Stimulated activated CD4-positive, alpha-beta T cell treated with anti-CD3 and anti-CD28 coated beads, Interleukin-4, amount 100 ng/mL, for 1 hour (primary cell): ENCODE data around the gene RIN3.

Experiments used
- DNase-seq: peaks from one replicate; pipeline ENCODE4 v3.0.0-alpha.2; 2020

RIN3 gene

DNA sequence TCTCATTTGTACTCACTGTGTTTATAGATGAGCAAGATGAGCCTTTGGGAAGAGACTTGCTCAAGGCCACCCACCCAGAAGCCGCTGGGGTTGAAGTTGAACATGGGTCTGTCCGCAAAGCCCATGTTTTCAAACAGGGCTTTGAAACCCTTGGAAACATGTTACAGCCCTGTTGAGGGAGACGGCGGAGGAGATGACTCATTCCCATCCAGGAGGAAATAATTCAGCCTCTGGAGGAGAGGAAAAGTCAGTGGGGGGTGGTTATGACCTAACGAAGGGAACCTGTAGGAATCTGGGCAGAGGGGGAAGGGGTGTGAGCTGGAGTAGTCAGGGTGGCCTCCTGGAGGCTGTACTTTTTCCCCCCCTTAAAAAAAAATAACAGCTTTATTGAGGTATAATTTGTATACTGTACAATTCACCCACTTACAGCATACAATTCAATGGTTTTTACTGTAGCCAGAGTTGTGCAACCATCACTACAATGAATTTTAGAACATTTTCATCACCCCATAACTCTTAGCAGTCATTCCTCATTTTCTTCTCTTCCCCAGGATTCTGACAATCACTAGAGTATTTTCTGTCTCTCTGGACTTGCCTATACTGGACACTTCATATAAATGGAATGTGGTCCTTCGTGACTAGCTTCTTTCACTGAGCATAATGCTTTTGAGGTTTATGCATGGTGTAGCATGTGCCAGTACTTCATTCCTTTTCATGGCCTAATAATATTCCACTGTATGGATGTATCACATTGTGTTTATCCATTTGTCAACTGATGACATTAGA lies 1.9 kb upstream of the RIN3 start:
- DNase-seq, result no peak

DNA sequence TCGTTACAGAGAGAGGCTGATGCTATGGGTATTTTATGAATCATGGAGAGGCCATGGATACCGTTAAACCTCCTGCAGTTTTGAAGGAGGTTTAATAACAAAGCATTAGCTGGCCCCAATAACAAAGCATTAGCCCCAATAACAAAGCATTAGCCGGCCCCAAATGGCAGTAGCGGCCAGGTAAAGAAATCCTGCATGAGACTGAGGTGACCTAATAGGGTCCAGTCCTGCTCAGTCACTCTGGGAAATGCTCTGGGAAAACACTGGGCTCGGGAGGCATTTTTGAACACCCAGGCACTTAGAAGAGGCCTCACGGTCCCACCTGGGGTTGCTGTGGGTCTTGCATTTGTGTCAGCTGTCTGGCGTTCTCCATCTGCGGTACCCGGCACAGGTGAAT lies 776 bp upstream of the RIN3 start:
- no peak for DNase-seq

DNA sequence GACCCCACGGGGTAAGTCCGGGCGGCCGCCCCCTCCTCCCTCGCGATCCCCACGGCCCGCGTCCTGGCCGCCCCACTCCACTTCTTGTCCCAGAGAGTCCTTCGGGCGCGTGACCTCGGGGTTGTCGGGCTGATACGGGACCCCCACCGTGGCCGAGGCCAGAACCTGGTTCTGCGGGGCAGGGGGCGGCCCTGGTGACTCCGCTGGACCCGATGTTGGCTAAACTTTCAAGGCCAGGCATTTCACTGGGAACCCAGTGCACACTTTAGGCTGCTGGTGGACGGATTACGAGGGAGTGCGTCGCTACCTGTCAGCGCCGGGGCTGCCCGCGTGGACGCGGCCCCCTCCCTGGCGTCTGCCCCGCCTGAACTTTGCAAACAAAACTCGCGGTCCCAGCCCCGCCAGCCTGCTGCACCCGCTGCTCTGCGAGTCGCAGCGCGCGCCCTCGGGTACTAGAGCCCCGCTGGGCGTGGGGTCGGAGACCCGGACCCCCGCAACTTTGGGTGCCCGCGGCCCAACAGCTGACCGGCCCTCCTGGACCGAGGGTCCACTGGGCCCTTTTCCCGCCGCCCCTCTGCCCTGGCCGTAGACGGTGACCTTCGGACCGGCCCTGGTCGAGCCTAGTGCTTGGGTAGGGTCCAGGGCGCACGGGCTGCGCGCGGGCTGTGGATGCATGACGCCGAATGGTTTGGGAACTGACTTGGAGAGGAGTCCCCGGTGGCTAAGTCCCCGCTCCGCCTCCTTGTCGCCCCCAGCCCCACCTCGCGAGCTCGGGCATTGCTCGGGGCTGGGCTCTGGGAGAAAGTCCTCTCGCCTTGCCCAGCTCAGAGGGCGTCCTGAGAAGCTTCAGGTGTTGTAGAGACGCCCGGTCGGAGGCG lies 624 bp downstream of the RIN3 start:
- peak; percentile 45 for DNase-seq

DNA sequence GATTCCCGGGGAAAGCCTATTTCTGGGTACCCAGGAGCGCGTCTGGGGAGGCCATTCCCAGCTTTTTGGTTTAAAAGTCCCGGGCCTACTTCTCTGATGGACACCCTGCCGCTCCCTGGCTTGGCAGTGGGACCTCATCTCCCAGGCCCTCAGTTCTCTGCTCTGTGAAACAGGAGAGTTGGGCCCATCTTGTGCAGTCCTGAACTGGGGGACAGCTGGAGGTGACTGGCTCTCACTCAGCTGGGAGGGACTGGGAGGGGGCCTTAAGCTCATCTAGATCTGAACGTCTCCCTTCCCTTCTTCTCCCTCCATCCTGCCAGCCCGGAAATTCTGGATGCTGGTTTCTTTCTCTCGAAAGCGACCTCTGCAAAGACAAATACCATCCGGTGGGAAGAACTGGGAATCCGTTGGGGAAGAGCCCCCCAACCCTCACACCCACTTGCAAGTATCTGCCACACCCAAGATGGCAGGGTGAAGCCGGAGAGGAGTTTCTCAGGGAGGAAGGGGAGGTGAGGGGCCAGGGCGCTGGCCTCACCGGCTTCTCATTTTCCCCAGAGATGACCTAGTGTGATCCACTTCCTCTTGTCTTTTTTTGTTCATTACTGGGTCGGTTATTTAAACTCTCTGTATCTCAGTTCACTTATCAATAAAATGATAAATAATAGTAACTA lies 1.4 kb downstream of the RIN3 start:
- DNase-seq, result no peak

DNA sequence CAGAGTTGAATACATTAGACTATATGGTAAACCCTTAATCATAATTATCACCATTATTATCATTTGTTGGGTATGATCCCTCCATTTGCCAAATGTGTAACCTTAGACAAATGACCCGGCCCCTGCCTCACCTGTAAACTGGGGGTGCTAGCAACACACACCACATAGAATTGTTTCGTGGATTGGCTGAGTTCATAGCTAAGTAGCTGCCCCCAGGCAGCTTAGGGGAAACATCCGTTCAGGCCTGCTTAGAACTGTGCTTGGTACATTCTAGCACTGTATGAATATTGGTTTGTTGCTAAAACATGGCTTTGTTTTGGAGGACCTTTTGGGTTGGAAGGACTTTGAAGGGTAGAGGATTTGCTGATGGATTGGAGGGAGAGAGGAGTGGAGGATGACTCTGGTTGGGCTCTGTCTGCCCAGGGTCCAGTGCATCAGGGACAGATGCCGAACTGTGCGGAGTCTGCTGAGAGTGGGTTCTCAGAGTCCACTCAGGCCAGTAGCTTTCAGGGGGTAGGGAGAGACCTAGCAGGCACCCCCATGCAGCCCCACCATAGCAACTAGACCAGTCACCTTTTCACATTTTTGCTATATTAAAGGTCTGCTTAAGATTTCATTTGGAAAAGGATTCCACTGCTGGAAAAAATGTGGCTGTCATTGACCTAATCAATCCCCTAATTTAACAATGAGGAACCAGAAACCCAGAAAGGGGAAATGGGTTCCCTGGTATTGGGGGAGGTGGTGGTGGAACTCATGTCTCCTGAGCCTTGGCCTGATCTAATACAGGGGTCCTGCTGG lies 2.2 kb downstream of the RIN3 start:
- no peak for DNase-seq

DNA sequence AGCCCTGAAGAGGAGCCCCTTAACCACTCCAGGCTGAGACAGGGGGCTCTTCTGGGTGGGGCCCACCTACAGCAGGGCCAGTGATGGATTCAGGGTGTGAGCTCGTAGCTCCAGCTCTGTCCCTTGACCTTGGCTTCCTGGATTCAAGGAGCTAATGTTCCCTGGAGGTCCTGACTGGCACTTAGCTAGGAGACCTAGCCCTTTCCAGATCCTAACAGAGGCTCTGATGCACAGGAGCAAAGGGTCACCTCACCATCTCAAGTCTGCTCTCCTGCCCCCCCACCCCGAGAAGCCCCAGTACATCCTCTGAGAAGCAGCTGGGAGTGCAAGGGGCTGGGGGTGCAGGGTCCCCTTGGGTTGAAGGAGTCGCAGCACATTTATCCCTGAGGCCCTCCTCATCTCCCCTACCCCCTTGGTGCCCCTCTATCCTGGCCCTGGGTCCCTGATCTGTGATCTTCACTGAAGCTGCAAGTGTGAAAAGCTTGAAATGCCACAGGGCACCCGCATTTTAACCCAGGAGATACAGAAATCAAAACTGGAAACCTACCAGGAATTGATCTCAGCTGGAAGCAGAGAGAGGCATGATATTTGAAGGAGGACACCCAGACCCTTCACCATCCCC lies 2.9 kb downstream of the RIN3 start:
- no peak for DNase-seq

DNA sequence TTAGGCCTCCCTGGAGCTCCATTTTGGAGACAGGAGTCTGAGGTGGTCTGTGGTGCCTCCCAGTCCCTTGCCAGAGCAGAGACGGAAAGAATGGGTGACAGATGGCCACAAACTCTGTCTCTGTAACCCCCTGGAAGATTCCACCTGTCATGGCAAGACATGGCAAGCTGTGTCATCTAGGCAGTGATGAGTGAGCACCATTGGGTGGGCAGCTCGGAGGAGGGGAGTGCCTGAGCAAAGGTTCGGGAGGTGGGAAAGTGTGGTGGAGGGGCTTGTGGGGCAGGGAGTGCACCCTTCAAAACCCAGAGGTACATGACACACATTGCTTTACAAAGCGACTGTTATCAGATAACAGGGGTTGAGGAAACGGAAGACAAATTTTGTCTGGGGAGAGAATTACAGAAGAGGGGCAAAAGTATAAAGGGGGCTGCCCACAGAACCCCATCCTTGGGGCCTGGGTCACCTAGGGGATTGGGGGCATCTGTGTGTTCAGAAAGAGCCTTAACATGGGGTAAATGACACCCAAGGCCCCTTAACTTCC lies 3.5 kb downstream of the RIN3 start:
- DNase-seq, result no peak

DNA sequence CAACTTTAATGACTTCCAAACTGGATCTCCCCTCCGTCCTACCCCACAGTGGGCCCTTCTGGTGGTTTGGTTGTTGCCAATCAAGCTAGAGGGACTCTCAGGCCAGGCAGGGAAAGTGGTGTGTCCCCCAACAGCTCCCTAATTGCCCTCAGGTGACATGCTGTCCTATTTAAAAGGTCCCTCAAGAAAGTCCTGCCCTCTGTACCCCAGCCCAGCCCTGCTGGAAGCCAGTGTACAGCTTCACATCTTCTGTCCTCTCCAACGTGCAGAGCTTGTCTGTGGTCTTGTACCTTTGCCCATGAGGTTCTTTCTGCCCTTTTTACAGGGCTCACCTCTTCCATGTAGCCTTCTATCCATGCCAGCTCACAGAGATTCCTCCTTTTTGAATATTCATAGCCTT lies 4.2 kb downstream of the RIN3 start:
- no peak for DNase-seq

DNA sequence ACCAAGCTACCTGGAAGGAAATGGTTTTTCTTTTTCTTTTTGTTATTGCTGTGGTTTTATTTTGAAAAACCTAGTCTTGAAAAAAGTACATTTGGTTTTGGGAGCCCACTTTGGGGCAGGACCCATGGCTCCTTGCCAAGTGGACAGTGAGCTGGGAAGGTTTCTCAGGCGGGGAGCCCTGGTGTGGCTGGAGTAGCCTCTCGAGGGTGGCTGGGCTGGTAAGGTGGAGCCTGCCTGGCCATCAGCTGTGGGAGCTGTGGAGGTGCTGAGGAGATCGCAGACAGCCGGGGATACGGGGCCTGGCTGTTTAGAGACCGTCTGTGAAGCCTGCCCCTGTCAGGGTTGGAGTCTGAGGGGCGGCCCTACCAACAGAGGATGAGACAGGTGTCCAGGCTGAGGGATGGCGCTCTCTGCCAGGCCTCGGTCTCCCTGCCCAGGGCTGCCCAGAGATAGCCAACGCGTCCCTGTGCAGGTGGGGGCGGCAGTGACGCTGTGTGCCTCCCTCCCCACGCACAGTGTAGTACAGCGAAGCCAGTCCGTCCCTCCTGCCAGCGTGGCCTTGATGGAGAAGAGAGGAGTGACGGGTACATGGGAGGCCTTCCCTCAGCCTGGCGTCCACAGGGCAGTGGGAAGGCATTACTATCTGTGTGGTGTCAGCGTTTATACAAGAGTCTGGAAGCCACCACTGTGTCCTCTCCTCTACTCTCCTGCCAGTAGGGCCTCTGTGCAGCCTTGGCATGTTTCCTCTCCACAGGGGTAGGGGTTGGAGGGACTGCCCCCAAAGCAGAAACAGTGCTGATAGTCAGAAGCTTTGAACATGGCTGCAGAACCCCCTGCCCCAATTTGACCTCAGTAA lies 5.9 kb downstream of the RIN3 start:
- no peak for DNase-seq

DNA sequence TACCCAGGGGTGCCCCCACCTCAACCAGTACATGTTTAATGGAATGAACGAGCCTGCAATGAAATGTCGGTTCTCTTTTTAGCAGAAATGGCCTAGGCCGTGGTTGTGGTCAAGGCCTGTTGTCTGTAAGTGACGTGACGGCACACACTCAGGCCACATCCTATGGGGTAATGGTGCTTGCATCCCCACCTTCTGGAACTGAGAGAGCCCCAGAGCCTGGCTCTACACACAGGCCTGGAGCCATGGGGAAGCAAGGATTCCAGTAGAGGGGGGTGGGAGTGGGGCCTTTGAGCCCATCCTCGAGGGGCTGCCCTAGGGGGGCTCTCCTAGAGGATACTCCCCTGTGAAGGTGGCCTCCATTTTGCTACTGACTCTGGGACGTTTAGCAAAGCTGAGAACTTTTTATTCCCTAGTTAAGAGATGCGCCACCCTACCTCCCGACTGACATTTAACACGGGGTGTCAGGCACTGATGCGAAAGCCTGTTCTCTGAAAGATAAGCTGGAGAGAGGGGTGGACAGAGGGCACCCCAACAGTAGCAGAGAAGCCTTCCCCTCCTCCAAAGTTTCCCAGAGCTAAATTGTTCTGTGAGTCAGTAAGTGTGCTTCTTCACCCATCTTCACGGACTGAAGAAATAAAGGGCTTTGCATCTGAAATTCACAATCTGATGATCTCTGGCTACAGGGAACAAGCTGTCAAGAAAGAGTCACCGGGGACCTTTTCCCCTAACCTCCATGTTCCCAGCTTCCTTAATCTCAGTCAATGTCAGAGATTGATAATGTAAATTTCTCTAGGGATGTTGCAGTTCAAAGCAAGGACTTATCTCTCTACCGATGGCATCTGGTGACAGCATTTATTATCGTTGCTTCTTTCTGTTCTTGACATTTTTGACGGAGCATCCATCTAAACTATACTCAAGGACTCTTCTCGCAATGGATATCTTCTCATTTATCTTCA lies 6.8 kb downstream of the RIN3 start:
- no peak for DNase-seq

DNA sequence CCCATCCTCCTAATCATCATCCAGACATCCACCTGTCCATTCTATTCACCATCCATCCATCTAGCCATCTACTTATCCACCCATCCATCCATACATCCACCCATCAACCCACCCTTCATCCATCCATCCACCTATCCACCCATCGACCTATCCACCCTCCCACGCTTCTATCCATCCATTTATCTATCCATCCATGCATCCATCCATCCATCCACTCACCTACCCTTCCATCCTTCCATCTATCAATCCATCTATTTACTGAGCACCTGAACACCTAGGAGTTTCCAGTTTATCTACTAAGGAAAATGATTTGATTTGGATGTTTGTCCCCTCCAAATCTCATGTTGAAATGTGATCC lies 7.5 kb downstream of the RIN3 start:
- DNase-seq, result no peak

DNA sequence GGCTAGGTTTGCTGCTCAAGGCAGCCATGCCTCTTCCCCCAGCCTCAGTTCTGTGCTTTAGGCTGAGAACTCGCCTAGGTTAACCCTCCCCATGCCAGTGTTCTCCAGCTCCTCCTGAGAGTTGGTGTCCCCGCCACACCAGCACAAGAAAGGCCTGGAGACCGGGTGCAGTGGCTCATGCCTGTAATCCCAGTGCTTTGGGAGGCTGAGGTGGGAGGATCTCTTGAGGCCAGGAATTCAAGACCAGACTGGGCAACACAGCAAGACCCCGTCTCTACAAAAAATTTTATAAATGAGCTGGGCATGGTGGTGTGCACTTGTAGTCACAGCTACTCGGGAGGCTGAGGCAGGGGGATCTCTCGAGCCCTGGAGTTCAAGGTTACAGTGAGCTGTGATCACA lies 10.2 kb downstream of the RIN3 start:
- no peak for DNase-seq

DNA sequence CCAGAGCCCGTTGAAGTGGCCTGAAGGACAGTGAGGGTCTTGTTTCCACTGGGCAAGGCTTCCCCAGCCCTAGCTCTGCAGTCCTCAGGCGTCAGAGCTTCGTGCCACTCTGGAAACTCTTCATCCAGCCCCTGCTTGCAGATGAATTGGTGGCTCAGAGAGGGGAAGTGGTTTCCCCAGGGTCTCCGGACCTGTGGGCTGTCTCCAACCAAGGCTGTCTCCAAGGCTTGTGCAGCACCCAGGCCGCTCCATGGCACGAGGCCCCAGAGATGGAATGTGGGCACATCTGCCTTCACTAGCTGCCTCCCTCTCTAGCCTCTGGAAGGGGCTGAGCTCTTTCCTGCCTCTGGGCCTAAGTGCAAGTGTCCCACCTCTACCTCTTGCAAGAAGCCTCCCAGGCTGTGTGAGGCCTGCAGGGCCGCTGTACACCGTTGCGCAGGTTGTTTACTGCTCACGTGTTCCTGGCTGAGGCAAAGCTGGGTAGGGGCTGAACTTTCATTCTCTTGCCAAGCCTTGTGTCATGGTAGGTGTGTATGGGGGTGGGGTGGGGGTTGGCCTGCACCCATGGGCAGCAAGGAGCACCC lies 11.1 kb downstream of the RIN3 start:
- DNase-seq, result no peak

DNA sequence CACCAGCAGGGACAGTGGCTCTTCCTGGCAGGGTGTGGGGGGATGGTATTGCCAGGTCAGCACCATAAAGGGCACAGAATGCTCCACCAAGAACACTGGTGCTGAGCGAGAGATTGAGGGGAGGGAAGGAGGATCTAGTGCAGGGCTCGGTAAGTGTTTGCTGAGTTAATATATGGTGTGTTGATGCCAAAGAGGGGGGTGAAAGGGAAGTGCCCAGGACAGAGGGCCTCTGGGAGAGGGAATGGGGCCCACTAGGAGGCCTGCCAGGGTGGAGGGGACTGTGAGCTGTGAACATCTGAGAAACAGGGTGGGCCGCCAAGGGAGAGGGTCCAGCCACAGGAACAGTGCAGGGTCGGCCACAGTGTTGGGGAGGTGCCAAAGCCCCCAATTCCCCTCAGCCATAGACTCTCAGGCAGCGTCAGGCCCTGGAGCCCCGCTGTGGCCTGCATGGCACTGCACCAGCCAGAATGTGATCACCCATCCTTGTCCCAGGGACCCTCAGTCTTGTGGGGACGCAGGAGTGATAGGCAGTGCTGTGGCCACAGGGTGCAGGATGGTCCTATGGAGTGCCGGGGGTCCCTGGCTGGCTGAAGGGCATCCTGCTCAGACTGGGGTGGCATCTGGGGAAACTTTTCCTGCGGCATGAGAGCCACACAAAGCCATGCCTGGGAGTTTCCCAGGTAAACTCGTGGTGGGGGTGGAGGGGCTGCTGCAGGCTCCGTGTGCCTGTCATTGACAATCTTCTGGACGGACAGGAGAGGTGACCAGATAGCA lies 11.9 kb downstream of the RIN3 start:
- DNase-seq, result no peak

DNA sequence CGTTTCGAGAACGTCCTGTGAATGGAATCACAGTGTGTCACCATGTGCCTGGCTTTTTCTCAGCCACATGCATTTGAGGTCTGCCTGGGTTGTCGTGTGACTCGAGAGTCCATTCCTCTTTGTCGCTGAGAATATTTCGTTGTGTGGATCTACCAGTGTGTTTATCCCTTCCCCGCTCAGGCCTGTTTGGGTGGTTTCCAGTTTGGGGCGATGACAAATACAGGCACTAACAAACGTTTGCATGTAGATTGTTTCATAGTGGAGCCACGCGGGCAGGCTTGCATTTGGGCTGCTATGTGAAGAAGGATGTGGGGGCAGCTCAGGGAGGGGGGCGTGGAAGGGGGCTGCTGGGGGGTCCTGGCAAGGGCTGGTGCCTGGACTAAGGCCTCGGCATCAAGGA lies 14.1 kb downstream of the RIN3 start:
- DNase-seq, result no peak

DNA sequence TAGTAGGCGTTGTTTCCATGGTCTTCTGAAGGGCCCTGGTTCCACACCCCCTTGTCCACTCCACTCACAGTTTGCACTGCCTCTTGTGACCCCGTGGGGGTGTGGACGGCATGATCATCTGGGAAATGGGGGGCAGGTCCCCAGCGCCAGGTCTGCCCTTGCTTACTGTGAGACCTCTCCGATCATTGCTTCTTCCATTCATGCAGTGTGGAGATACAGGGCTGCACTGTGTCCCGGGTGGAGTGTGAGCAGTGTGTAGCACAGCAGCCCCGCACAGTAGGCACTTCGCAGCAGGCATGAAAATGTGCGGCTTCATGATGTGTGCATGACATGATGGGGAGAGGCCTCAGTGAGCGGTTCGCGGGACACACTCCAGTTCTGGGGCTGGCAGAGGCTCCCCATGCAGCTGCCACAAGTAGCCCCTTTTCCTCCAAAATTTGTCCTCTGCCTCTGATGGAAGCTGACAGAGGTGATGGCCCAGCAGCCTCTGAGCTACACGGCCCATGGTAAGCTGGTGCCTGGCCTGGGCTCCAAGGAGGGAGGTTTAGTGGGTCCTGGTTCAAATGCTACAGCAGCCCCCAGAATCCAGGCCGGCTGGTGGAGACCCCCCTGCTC lies 15.0 kb downstream of the RIN3 start:
- DNase-seq, result no peak

DNA sequence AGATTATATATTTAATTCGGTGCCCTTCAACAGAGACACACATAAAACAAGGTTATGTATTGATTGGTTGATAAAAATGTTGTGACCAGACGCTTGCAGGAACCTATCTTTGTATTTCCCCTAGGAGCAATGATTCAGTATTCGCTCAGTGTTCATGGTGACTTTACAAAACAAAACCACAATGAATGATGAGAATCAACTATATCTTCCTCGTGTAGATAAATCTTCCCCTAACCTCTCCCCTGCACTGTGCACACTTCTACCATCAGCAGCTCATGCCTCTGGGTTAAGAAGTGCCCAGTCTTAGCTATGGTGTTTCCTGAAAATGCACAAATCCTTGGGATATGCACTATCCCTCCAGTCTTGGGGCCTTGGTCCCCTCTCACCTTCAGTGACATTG lies 16.3 kb downstream of the RIN3 start:
- no peak for DNase-seq
